Measurements from ENCODE around the gene PTPN22.
"Not testable (repeated sequence)": the region's sequence is repeated elsewhere in the genome, so short reads cannot be mapped to it uniquely, and the experiment has no call there.

Gene PTPN22

GRCh38 chr1:113855630-113856400 is 15.7 kb downstream of the PTPN22 start:
- no peak for TF ChIP-seq CTCF (IDR thresholded peaks at IDR 0.05; ENCODE audit: low read depth, low read length)
- in situ Hi-C loops (cut with HindIII; ENCODE audit: low sequenced_read_pairs) = no loop called here
- DNase-seq (ENCODE audit: low read depth, low spot score) = no peak
- no peak overlapping the region for H3K4me3 ChIP-seq (ENCODE audit: low read depth, low read length)

- H3K4me3 ChIP-seq (ENCODE audit: low read depth, low read length) = no peak overlapping the region
- no peak for DNase-seq (ENCODE audit: low read depth, low spot score)
- TF ChIP-seq CTCF (IDR thresholded peaks at IDR 0.05; ENCODE audit: low read depth, low read length) = no peak
- in situ Hi-C loops (cut with HindIII; ENCODE audit: low sequenced_read_pairs) = no loop called here
These were observed 17.3 kb downstream of the PTPN22 start for GRCh38 chr1:113854234-113854633.

GRCh38 chr1:113852694-113853093 is 18.8 kb downstream of the PTPN22 start:
- H3K4me3 ChIP-seq (ENCODE audit: low read depth, low read length); DNase-seq (ENCODE audit: low read depth, low spot score); in situ Hi-C loops (cut with HindIII; ENCODE audit: low sequenced_read_pairs): not testable (repeated sequence)

- in situ Hi-C loops (cut with HindIII; ENCODE audit: low sequenced_read_pairs) = no loop called here
- TF ChIP-seq CTCF (IDR thresholded peaks at IDR 0.05; ENCODE audit: low read depth, low read length) = no peak
- H3K4me3 ChIP-seq (ENCODE audit: low read depth, low read length) = no peak overlapping the region
- DNase-seq (ENCODE audit: low read depth, low spot score) = no peak
These were observed 21.2 kb downstream of the PTPN22 start for GRCh38 chr1:113850127-113850796.

- TF ChIP-seq CTCF (IDR thresholded peaks at IDR 0.05; ENCODE audit: low read depth, low read length) = no peak
- H3K4me3 ChIP-seq (ENCODE audit: low read depth, low read length) = no peak overlapping the region
- in situ Hi-C loops (cut with HindIII; ENCODE audit: low sequenced_read_pairs) = no loop called here
- no peak for DNase-seq (ENCODE audit: low read depth, low spot score)
These were observed 22.4 kb downstream of the PTPN22 start for GRCh38 chr1:113849072-113849471.

GRCh38 chr1:113846391-113847035 is 25.0 kb downstream of the PTPN22 start:
- in situ Hi-C loops (cut with HindIII; ENCODE audit: low sequenced_read_pairs) = no loop called here
- no peak for TF ChIP-seq CTCF (IDR thresholded peaks at IDR 0.05; ENCODE audit: low read depth, low read length)
- no peak overlapping the region for H3K4me3 ChIP-seq (ENCODE audit: low read depth, low read length)
- DNase-seq (ENCODE audit: low read depth, low spot score) = no peak

- in situ Hi-C loops (cut with HindIII; ENCODE audit: low sequenced_read_pairs) = no loop called here
- no peak for TF ChIP-seq CTCF (IDR thresholded peaks at IDR 0.05; ENCODE audit: low read depth, low read length)
- H3K4me3 ChIP-seq (ENCODE audit: low read depth, low read length) = no peak overlapping the region
- DNase-seq (ENCODE audit: low read depth, low spot score) = no peak
These were observed 35.0 kb downstream of the PTPN22 start for GRCh38 chr1:113836534-113836933.

Measured in astrocyte of the spinal cord (primary cell).